ENCODE results near the gene DDX25. TPM values are rescaled to one million over a fixed set of nuclear protein-coding genes. Genes with fewer than 3 reads are reported as not detected.

Gene DDX25
- total RNA-seq, 1 experiment from 2014 or later = 0.39 TPM

- intact Hi-C loops (cut with micrococcal nuclease; ENCODE audit: unreplicated experiment) = no loop called here
- Histone ChIP-seq H3K4me1 (ENCODE audit: insufficient read depth, low read length, poor library complexity, severe bottlenecking) (no peaks in the 10 kb centered on the region), H3K4me3 (ENCODE audit: low read depth, low read length, poor library complexity, severe bottlenecking) (no peak overlapping the region), H3K27ac (ENCODE audit: low read depth, low read length, poor library complexity, severe bottlenecking) (no peak overlapping the region), H3K9me3 (ENCODE audit: low read depth, low read length, poor library complexity, severe bottlenecking) (no peaks in the 10 kb centered on the region), H3K27me3 (replicated peaks; ENCODE audit: insufficient read depth, low read depth, low read length, poor library complexity) (peaks cover 8% of the 10 kb centered on the region), H3K36me3 (ENCODE audit: insufficient read depth, low read length, poor library complexity, severe bottlenecking) (no peaks in the 10 kb centered on the region)
- POLR2A ChIA-PET (ENCODE audit: low non-redundant PET) = no interaction called here
- TF ChIP-seq CTCF (conservative IDR thresholded peaks at IDR 0.05; ENCODE audit: low read depth, low read length) = no peak
- TF ChIP-seq EZH2 (IDR thresholded peaks at IDR 0.05; ENCODE audit: borderline replicate concordance, low read depth, low read length, poor library complexity, severe bottlenecking) = no peak
- DNase-seq (ENCODE audit: low spot score) = no peak
- CTCF ChIA-PET = no interaction called here
- no TSS peak for BruUV-seq (replicated peaks)
Measured at GRCh38 chr11:125931116-125931515, 26.8 kb downstream of the DDX25 start.

- ChIA-PET POLR2A (ENCODE audit: low non-redundant PET) (no interaction called here), CTCF (no interaction called here)
- no TSS peak for BruUV-seq (replicated peaks)
- Histone ChIP-seq H3K27me3 (replicated peaks; ENCODE audit: insufficient read depth, low read depth, low read length, poor library complexity) (peaks cover 8% of the 10 kb centered on the region), H3K36me3 (ENCODE audit: insufficient read depth, low read length, poor library complexity, severe bottlenecking) (no peaks in the 10 kb centered on the region), H3K27ac (ENCODE audit: low read depth, low read length, poor library complexity, severe bottlenecking) (no peak overlapping the region), H3K4me1 (ENCODE audit: insufficient read depth, low read length, poor library complexity, severe bottlenecking) (no peaks in the 10 kb centered on the region), H3K9me3 (ENCODE audit: low read depth, low read length, poor library complexity, severe bottlenecking) (no peaks in the 10 kb centered on the region), H3K4me3 (ENCODE audit: low read depth, low read length, poor library complexity, severe bottlenecking) (no peak overlapping the region)
- intact Hi-C loops (cut with micrococcal nuclease; ENCODE audit: unreplicated experiment) = no loop called here
- DNase-seq (ENCODE audit: low spot score) = no peak
- TF ChIP-seq EZH2 (IDR thresholded peaks at IDR 0.05; ENCODE audit: borderline replicate concordance, low read depth, low read length, poor library complexity, severe bottlenecking) (no peak), CTCF (conservative IDR thresholded peaks at IDR 0.05; ENCODE audit: low read depth, low read length) (no peak)
Measured at GRCh38 chr11:125931668-125932067, 27.4 kb downstream of the DDX25 start.

GRCh38 chr11:125932301-125932700 is 28.0 kb downstream of the DDX25 start:
- ChIA-PET CTCF (no interaction called here), POLR2A (ENCODE audit: low non-redundant PET) (no interaction called here)
- no peaks in the 10 kb centered on the region for H3K4me1 ChIP-seq (ENCODE audit: insufficient read depth, low read length, poor library complexity, severe bottlenecking)
- no peak overlapping the region for H3K27ac ChIP-seq (ENCODE audit: low read depth, low read length, poor library complexity, severe bottlenecking)
- no peaks in the 10 kb centered on the region for H3K36me3 ChIP-seq (ENCODE audit: insufficient read depth, low read length, poor library complexity, severe bottlenecking)
- H3K4me3 ChIP-seq (ENCODE audit: low read depth, low read length, poor library complexity, severe bottlenecking) = no peak overlapping the region
- H3K9me3 ChIP-seq (ENCODE audit: low read depth, low read length, poor library complexity, severe bottlenecking) = no peaks in the 10 kb centered on the region
- BruUV-seq (replicated peaks) = no TSS peak
- DNase-seq (ENCODE audit: low spot score) = no peak
- H3K27me3 ChIP-seq (replicated peaks; ENCODE audit: insufficient read depth, low read depth, low read length, poor library complexity) = peaks cover 8% of the 10 kb centered on the region
- no peak for TF ChIP-seq EZH2 (IDR thresholded peaks at IDR 0.05; ENCODE audit: borderline replicate concordance, low read depth, low read length, poor library complexity, severe bottlenecking)
- no peak for TF ChIP-seq CTCF (conservative IDR thresholded peaks at IDR 0.05; ENCODE audit: low read depth, low read length)
- intact Hi-C loops (cut with micrococcal nuclease; ENCODE audit: unreplicated experiment) = no loop called here

Data from A673 (cell line).